Astrocyte of the spinal cord (primary cell): ENCODE data around the gene KAZN.

Experiments used
- DNase-seq: peaks from one replicate; pipeline ENCODE4 v3.0.0; 2011; ENCODE audit warnings: low read depth, low spot score
- H3K4me3 ChIP-seq: 2 replicates; pipeline ENCODE4 v1.5.1; 2011; ENCODE audit warnings: low read depth, mild to moderate bottlenecking, low read length, moderate library complexity
- in situ Hi-C: cut with HindIII; loops from 2 replicates; pipeline ENCODE4 v1.10.0; 2017; ENCODE audit warnings: low sequenced_read_pairs
- TF ChIP-seq, protein P1 (sequence below): IDR thresholded peaks from 2 replicates; pipeline ENCODE4 v1.5.1; 2012; ENCODE audit warnings: low read depth, mild to moderate bottlenecking, low read length, inconsistent platforms

The KAZN gene

DNA sequence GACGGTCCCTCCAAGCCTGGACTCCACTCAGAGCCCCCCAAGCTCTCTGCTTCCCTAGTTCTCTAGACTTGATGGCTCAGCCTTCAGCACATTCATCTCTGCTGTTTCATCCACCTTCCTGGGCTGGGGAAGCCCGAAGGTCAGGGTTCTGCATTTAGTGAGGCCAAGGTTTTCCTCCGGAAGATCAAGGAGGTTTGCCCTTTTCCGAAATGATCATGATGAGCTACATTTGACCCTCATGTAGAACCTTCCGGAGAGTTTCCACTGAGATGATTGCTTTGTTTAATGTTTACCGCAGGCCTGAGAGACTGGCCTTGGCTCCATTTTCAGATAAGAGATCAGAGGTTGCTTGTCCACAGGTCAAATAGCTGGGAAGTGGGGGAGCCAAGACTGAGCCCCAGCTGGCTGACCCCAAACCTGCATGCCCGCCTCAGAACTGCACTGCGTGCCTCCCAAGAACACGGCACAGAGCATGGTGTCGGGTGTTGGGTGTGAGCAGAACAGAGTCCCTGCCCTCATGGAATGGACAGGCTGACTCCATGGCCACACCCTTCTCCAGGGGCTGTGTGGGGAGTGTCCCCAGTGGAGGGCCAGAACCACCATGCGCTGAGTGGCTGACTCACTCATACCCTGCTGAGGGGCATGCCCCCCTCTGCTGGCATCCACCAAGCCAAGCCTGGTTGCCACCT is 354.3 kb downstream of the KAZN start:
- H3K4me3 ChIP-seq = no peak overlapping the region
- DNase-seq = no peak
- TF ChIP-seq, protein P1, sequence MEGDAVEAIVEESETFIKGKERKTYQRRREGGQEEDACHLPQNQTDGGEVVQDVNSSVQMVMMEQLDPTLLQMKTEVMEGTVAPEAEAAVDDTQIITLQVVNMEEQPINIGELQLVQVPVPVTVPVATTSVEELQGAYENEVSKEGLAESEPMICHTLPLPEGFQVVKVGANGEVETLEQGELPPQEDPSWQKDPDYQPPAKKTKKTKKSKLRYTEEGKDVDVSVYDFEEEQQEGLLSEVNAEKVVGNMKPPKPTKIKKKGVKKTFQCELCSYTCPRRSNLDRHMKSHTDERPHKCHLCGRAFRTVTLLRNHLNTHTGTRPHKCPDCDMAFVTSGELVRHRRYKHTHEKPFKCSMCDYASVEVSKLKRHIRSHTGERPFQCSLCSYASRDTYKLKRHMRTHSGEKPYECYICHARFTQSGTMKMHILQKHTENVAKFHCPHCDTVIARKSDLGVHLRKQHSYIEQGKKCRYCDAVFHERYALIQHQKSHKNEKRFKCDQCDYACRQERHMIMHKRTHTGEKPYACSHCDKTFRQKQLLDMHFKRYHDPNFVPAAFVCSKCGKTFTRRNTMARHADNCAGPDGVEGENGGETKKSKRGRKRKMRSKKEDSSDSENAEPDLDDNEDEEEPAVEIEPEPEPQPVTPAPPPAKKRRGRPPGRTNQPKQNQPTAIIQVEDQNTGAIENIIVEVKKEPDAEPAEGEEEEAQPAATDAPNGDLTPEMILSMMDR = no peak
- in situ Hi-C loops = no loop called here

DNA sequence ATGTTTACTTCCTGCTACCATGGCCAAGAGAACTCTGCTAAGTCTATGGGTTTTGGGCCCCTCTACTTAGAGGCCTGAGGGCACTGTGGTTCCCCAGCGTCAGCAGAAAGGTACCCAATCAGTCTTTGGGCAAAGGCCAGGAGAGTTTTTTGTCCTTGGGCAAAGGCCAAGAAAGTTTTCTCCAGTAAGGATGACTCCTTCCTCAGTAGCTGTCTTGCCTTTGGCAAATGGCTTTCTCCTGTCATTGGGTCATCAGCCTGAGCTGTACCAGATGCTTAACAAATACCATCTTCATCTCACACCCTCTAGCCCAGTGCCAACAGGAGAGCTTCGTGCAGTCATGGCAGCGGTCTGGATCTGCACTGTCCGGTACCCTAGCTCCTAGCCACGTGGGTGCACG is 355.7 kb downstream of the KAZN start:
- no peak overlapping the region for H3K4me3 ChIP-seq
- in situ Hi-C loops = no loop called here
- DNase-seq = no peak
- TF ChIP-seq, protein P1 = no peak

DNA sequence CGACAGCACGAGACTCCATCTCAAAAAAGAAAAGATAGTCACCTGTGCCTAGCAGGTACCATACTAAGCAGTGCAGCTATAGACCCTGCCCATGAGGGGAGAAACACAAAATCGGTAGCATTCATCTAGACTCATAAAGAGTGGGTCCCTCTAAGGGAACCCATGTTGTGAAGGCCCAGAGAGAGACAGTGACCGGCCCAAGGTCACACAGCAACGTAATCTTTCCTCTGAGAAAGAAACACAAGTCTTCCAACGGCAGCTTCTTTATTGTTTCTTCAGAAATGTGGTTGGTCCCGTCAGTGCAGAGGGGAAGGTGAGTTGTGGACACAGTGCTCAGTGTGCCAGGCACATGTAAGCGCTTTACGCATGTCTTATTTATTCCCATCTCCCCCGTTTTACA is 356.4 kb downstream of the KAZN start:
- no peak overlapping the region for H3K4me3 ChIP-seq
- no peak for DNase-seq
- TF ChIP-seq, protein P1 = no peak
- in situ Hi-C loops = no loop called here

DNA sequence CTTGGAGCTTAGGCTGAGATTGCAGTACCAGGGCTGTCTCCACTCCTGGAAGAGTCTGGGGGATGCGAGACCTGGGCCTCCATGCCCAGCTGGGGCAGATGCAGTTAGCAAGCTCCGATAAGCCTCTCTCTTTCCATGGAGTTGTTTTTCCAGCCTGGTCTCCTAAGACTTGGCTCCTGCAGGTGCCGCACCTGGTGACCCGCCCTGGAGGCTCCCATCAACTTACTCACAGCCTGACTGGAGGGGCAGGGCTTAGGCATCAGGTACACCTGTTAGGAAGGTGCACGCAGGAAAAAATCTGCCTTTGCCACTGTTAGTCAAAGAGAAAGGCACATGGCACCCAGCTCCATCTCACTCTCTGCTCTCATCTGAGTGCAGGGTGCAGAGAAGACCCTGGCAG is 356.9 kb downstream of the KAZN start:
- H3K4me3 ChIP-seq = no peak overlapping the region
- in situ Hi-C loops = no loop called here
- DNase-seq = no peak
- TF ChIP-seq, protein P1 = no peak

DNA sequence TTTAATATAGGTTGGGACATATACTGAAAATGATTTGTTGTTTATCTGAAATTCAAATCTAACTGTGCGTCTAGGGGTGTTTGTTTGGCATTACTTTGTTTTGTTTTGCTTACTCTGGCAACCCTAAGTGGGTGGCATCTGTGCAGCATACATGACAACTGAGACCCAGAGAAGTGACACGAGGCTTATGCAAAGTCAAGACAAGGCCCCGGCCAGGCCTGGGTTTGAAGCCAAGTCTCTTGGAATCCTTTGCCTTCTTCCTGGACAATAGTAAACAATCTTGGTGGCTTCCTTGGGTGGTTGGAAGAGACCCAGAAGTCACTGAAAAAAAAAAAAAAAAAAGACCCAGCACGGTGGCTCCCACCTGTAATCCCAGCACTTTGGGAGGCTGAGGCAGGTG is 357.5 kb downstream of the KAZN start:
- TF ChIP-seq, protein P1 = no peak
- no peak overlapping the region for H3K4me3 ChIP-seq
- no peak for DNase-seq
- in situ Hi-C loops = no loop called here

DNA sequence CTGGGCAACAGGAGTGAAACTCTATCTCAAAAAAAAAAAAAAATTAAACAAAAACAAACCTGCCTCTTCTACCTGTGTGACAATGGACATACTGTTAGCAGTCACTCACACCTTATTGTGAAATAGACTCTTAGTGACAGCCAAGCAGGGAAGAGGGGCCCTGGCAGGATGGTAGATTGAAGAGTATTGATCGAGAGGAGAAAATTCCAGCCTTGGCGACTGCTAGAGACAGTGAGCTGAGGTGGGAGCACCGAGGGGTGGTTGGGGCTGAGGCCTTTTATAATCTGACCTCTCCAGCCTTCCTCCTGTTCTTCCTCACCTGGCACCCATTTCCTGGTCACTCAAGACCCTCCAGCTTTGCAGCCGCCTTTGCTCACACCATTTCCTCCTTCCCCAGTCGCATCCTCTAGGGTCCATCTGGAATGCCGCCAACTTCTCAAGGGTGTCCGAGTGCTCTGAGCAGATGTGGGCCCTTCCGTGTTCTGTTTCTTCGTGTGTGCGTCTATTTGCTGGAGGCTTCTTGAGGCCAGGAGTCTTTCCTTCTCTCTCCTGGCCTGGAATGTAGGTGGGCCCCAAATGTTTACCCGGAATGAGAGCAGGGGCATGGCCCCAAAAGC is 358.2 kb downstream of the KAZN start:
- no peak overlapping the region for H3K4me3 ChIP-seq
- TF ChIP-seq, protein P1 = no peak
- in situ Hi-C loops = no loop called here
- DNase-seq = no peak
